ENCODE results near the gene PPP1R3G.

DNA sequence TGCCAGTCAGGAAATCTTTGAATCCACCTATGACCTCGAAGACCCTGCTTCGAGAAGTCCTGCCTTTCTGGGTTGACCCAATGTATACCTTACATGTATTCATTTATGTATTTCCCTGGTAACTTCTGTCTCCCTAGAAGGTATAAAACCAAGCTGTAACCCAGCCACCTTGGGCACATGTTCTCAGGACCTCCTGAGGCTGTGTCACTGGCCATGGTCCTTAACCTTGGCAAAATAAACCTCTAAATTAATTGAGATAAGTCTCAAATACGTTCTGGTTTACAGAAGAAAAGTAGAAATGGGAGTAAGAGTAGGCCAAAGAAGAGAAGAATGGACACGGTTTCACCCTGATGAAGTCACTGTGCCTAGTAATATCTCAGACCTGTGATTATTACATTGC, 30.0 kb upstream of the PPP1R3G start:
- TF ChIP-seq, protein P1, sequence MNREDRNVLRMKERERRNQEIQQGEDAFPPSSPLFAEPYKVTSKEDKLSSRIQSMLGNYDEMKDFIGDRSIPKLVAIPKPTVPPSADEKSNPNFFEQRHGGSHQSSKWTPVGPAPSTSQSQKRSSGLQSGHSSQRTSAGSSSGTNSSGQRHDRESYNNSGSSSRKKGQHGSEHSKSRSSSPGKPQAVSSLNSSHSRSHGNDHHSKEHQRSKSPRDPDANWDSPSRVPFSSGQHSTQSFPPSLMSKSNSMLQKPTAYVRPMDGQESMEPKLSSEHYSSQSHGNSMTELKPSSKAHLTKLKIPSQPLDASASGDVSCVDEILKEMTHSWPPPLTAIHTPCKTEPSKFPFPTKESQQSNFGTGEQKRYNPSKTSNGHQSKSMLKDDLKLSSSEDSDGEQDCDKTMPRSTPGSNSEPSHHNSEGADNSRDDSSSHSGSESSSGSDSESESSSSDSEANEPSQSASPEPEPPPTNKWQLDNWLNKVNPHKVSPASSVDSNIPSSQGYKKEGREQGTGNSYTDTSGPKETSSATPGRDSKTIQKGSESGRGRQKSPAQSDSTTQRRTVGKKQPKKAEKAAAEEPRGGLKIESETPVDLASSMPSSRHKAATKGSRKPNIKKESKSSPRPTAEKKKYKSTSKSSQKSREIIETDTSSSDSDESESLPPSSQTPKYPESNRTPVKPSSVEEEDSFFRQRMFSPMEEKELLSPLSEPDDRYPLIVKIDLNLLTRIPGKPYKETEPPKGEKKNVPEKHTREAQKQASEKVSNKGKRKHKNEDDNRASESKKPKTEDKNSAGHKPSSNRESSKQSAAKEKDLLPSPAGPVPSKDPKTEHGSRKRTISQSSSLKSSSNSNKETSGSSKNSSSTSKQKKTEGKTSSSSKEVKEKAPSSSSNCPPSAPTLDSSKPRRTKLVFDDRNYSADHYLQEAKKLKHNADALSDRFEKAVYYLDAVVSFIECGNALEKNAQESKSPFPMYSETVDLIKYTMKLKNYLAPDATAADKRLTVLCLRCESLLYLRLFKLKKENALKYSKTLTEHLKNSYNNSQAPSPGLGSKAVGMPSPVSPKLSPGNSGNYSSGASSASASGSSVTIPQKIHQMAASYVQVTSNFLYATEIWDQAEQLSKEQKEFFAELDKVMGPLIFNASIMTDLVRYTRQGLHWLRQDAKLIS (CRISPR knock-in tag; IDR thresholded peaks at IDR 0.05; ENCODE audit: borderline replicate concordance) = no peak
- TF ChIP-seq, protein P2, sequence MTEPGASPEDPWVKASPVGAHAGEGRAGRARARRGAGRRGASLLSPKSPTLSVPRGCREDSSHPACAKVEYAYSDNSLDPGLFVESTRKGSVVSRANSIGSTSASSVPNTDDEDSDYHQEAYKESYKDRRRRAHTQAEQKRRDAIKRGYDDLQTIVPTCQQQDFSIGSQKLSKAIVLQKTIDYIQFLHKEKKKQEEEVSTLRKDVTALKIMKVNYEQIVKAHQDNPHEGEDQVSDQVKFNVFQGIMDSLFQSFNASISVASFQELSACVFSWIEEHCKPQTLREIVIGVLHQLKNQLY (CRISPR knock-in tag; IDR thresholded peaks at IDR 0.05) = no peak
- TF ChIP-seq, protein P3, sequence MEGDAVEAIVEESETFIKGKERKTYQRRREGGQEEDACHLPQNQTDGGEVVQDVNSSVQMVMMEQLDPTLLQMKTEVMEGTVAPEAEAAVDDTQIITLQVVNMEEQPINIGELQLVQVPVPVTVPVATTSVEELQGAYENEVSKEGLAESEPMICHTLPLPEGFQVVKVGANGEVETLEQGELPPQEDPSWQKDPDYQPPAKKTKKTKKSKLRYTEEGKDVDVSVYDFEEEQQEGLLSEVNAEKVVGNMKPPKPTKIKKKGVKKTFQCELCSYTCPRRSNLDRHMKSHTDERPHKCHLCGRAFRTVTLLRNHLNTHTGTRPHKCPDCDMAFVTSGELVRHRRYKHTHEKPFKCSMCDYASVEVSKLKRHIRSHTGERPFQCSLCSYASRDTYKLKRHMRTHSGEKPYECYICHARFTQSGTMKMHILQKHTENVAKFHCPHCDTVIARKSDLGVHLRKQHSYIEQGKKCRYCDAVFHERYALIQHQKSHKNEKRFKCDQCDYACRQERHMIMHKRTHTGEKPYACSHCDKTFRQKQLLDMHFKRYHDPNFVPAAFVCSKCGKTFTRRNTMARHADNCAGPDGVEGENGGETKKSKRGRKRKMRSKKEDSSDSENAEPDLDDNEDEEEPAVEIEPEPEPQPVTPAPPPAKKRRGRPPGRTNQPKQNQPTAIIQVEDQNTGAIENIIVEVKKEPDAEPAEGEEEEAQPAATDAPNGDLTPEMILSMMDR (IDR thresholded peaks at IDR 0.05) = no peak
- TF ChIP-seq SOX15 (CRISPR knock-in tag; IDR thresholded peaks at IDR 0.05) (no peak), SMAD3 (CRISPR knock-in tag; IDR thresholded peaks at IDR 0.05; ENCODE audit: borderline replicate concordance) (no peak), CBFB (CRISPR knock-in tag; IDR thresholded peaks at IDR 0.05; ENCODE audit: low read depth) (no peak), CREB1 (CRISPR knock-in tag; IDR thresholded peaks at IDR 0.05) (no peak), FOXP1 (CRISPR knock-in tag; IDR thresholded peaks at IDR 0.05; ENCODE audit: borderline replicate concordance) (no peak), EMX1 (CRISPR knock-in tag; IDR thresholded peaks at IDR 0.05) (no peak), ZBTB21 (CRISPR knock-in tag; IDR thresholded peaks at IDR 0.05; ENCODE audit: borderline replicate concordance) (no peak)
- TF ChIP-seq, protein P4, sequence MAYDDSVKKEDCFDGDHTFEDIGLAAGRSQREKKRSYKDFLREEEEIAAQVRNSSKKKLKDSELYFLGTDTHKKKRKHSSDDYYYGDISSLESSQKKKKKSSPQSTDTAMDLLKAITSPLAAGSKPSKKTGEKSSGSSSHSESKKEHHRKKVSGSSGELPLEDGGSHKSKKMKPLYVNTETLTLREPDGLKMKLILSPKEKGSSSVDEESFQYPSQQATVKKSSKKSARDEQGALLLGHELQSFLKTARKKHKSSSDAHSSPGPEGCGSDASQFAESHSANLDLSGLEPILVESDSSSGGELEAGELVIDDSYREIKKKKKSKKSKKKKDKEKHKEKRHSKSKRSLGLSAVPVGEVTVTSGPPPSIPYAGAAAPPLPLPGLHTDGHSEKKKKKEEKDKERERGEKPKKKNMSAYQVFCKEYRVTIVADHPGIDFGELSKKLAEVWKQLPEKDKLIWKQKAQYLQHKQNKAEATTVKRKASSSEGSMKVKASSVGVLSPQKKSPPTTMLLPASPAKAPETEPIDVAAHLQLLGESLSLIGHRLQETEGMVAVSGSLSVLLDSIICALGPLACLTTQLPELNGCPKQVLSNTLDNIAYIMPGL (CRISPR knock-in tag; IDR thresholded peaks at IDR 0.05) = no peak
- TF ChIP-seq, protein P5, sequence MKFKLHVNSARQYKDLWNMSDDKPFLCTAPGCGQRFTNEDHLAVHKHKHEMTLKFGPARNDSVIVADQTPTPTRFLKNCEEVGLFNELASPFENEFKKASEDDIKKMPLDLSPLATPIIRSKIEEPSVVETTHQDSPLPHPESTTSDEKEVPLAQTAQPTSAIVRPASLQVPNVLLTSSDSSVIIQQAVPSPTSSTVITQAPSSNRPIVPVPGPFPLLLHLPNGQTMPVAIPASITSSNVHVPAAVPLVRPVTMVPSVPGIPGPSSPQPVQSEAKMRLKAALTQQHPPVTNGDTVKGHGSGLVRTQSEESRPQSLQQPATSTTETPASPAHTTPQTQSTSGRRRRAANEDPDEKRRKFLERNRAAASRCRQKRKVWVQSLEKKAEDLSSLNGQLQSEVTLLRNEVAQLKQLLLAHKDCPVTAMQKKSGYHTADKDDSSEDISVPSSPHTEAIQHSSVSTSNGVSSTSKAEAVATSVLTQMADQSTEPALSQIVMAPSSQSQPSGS (CRISPR knock-in tag; IDR thresholded peaks at IDR 0.05; ENCODE audit: borderline replicate concordance, low read depth) = no peak
